G401 (cell line): ENCODE data around the gene MRPL2. TPM values are rescaled to one million over a fixed set of nuclear protein-coding genes. Genes with fewer than 3 reads are reported as not detected.

Source experiments
- DNase-seq: peaks from one replicate; pipeline ENCODE4 v3.0.0-alpha.2; 2015; ENCODE audit warnings: low spot score
- in situ Hi-C: cut with HindIII; loops from 2 replicates; pipeline ENCODE4 v1.10.0; 2016; ENCODE audit warnings: low sequenced_read_pairs, mixed read lengths
- total RNA-seq: library from RNA; depleted of rRNA; stranded (reverse); fragments of >200 nt; shearing (Covaris generic); gene quantifications from 2 replicates; pipeline ENCODE4 v1.2.3, GENCODE V29; 2014; rRNA removed

The MRPL2 gene
- 51.0 and 92.2 TPM in 2 replicates for total RNA-seq

- DNase-seq, result peak; percentile 100
- in situ Hi-C loops, result no loop called here
These were observed at the start of gene MRPL2, which contains the start of gene KLC4 for GRCh38 chr6:43059168-43060033. Gene MRPL2 (minus strand): TSS chr6:43059434. CDS start chr6:43059381, 53 bp downstream. Gene KLC4 (plus strand): TSS chr6:43059631. CDS start chr6:43061336, 1,705 bp downstream.

DNA sequence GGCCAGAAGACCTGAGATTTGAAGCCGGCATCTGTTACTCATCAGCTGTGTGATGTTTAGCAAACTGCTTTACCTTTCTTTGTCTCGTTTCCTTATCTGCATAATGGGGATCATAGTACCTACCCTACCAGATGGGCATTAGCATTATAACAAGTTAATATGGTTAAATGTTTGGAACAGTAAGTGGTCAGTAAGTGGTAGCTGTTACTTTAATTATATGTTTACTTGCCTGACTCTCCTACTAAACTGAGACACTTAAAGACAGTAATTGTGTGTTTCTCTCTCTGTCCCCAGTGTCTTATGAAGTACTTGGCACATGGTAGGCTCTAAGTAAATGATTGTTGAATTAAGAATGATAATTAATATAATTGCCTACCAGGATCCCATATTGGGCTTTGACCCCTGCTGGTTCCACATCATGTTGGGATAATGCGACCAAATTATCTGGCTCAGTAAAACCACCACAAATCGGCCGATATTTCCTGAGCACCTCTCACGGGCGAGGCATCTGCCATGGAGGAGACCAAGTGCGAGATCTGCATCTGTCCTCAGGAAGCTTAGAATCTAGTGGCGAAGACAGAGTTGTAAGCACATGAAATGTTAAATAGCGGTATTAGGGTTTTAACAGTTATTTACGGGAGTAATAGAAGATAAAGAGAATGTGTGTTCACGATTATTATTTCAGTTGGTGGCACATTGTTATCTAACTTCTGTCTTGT, 48.3 kb upstream of the MRPL2 start:
- DNase-seq, result no peak
- in situ Hi-C loops, result no loop called here

- no peak for DNase-seq
- in situ Hi-C loops, result no loop called here
These were observed 46.4 kb upstream of the MRPL2 start for GRCh38 chr6:43105538-43106222.

- DNase-seq, result no peak
- in situ Hi-C loops, result no loop called here
These were observed 44.1 kb upstream of the MRPL2 start for GRCh38 chr6:43103253-43103876.

DNA sequence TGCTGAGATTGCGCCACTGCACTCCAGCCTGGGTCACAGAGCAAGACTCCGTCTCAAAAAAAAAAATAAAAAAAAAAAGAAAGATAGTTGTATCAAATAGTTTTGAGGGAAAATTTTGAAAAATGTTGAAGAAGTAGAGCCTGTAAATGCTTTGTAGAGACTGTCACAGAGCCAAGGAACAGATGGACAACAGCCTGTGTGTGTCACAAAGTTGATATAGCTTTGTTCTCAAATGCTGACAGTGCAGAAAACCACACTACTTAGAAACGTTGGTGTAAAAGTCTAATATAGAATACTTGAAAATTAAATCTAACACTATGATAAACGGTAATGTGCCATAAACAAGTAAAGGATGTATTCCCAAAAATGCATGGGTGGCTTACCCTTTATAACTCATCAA, 42.3 kb upstream of the MRPL2 start:
- DNase-seq, result no peak
- in situ Hi-C loops, result no loop called here

GRCh38 chr6:43097502-43097901, 38.3 kb upstream of the MRPL2 start:
- in situ Hi-C loops, result no loop called here

GRCh38 chr6:43097098-43097489, 37.9 kb upstream of the MRPL2 start:
- in situ Hi-C loops, result no loop called here
- no peak for DNase-seq

More at GRCh38 chr6:43097502-43097901, 38.3 kb upstream of the MRPL2 start:
- no peak for DNase-seq

DNA sequence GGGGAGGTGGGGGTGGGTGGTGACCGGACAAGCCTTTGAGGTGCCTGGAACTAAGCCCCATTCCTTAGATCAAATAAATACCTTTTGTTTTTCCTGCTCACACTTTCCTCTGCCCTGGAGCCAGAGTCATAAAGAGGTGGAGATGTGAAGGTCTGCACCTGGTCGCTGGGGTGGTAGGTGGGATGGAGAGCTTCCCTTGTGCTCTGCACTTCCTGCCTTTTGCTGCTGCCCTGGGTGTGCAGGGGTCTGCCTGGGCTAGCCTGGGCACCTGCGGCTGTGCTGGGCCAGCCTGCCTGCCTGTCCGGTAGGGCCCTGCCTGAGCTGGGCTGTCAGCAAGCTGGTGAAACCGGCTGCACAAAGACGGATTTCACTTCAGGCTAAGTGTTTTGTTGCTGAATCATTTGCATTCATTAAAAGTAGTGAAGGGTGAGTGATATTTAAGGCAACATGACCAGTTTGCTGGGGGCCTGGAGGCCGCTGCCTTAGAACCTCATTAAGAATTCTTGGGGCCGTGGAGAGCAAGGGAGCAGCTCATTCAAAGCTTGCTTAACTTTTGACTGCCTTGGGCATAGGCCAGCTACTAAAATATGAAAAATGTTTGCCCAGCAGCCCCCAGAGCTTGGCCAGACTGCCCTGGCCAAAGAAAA, 37.3 kb upstream of the MRPL2 start:
- in situ Hi-C loops, result no loop called here
- no peak for DNase-seq

DNA sequence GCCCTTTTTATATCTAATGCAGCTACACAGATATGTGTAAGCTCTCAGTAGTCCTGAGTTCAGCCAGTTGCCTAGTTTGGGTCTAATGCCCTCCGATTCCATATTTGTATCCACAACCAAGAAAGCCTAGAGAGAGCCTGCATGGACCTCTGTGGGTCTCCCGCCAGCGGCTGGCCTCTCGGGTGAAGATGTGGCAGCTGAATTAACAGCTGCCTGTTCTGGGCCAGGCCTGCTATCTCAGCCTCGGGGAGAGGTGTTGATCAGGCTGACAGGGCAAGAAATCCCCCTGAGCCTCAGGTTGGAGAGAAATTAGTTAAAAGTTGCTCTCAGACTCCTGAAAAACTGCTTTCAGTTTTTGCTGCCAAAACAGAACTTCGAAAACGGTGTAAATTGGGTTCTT, 36.7 kb upstream of the MRPL2 start:
- in situ Hi-C loops, result no loop called here
- DNase-seq, result no peak

DNA sequence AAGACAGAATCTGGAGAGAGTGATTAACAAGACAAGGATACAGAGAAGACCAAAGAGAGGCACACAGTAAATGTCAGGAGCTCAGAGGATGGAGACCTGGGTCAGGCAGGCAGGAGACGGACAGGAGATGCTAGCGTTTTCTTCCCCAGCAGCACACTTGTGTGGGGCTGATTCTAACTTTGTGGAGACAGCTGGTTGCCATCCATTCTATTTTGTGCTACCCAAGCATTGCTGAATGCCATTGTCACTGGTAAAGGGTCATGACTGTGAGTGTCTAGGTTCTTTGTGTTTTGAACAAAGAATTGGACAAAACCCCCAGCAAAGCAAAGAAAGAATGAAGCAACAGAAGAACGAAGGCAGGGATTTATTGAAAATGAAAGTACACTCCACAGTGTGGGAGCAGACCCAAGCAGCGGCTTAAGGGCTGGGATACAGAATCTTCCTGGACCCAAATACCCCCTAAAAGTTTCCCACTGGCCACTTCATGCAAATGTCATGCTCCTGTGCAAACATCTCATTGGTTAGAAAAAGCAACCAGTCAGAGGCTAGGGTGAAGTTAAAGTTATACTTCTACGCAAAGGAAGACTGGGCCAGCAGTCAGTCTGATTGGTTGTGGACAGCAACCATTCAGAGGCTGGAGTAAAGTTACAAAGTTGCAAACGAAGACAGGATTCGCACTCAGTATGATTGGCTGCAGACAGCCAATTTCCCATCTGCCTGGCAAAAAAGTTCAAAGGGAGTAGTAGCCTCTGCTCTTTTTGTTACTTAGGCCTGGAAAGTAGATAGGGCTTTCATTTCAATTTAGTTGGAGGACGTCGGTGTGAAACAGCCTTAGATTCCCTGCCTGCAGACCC, 34.4 kb upstream of the MRPL2 start:
- peak; percentile 47 for DNase-seq
- in situ Hi-C loops, result no loop called here

DNA sequence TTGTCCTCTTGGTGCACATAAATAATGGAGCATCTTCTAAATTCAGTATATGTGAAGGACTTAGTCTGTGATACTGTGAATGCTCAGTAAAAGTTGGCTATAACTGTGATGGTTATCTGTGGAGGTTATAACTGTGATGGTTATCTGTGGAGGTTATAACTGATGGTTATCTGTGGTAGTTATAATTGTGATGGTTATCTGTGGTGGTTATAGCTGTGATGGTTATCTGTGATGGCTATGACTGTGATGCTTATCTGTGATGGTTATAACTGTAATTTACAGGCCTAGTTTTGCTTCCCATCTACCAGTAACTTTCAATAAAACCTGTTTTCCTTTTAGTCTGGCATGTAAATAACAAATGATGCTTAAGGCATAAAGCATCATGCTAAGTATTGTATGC, 33.4 kb upstream of the MRPL2 start:
- no peak for DNase-seq
- in situ Hi-C loops, result no loop called here

DNA sequence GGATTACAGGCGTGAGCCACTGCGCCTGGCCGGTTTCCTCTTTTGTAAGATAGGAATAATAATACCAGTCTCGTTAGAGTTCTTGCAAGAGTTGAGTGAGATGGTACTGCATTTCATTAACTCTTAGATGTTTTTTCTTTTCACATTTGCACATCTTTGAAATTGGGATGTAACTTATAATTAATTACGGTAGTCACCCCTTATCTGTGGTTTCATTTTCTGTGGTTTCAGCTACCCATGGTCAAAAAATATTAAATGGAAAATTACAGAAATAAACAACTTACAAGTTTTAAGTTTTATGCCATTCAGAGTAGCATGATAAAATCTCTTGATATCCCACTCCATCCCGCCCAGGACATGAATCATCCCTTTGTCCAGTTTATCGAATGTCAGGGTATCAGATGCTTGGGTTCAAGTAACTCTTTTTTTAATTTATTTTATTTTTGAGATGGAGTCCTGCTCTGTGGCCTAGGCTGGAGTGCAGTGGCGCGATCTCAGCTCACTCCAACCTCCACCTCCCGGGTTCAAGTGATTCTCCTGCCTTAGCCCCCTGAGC, 32.3 kb upstream of the MRPL2 start:
- in situ Hi-C loops, result no loop called here
- no peak for DNase-seq

DNA sequence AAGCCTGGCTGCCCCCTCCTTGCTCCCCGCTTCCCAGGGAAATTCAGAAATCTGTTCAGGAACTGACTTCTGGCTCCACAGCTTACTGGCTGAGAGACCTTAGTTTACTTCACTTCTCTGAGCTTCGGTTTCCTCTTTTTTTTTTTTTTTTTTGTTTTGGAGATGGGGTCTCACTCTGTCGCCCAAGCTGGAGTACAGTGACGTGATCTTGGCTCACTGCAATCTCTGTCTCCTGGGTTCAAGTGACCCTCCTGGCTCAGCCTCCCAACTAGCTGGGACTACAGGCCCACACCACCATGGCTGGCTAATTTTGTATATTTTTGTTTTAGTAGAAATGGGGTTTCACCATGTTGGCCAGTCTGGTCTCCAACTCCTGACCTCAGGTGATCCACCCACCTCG, 31.8 kb upstream of the MRPL2 start:
- DNase-seq, result no peak
- in situ Hi-C loops, result no loop called here

- peak; percentile 20 for DNase-seq
- in situ Hi-C loops, result no loop called here
These were observed 31.3 kb upstream of the MRPL2 start for GRCh38 chr6:43090559-43090956.

DNA sequence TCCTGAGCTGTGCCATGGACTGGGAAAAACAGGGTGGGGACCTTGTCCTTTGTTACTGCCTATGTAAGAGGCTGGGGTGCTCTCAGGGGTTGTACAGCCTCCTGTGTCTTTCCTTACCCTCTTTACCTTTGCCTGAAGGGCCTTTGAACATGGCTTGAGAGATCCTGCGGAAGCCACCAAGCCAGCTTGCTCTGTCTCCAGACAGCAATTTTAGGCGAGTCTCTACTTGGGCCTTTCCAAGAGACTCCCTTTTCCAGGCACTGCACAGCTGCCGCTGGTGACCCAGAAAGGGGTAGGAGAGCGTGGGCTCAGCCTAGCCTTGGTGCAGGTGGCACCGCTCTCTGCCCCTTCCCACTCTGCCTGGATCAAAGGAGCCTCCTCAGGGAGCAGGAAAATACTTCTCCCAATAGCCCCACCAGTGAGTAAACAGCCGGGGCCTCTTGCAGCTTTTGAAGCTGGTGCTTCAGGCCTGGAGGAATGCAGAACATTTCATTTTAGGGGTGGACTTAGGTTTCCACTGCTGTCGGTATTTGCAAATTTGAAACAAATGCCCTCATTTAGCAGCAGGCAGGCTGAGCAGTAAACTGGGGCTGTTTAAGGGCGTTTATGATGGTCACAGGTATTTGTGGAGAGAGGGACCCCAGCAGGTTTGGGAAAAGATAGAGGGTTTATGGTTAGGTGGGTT, 30.8 kb upstream of the MRPL2 start:
- peak; percentile 17 for DNase-seq
- in situ Hi-C loops, result no loop called here

DNA sequence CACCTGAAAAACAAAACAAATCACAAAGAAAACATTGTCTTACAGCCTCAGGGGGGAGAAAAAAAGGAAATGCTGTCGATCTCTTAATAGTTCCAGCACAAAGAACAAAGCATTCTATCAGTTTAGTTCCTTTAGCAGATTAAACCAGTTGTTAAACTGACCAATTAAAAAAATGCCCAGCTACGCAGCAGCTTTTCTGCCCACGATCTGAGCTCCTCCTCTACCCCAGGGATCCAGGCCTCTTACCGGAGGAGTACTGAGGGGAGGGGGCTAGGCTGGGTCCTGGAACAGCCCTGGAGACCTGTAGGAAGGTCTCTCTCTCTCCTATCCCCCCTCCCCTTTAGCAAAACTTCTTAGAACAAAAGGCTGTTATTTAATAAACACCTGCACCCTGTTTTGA, 30.2 kb upstream of the MRPL2 start:
- in situ Hi-C loops, result no loop called here
- no peak for DNase-seq

GRCh38 chr6:43088654-43089056, 29.4 kb upstream of the MRPL2 start:
- no peak for DNase-seq
- in situ Hi-C loops, result no loop called here
